A549 (cell line): ENCODE results near the gene ARHGAP10. TPM values are rescaled to one million over a fixed set of nuclear protein-coding genes. Genes with fewer than 3 reads are reported as not detected.

ENCODE experiments used
- ATAC-seq, 2 experiments: fragments of 200-7000 bp in 1 of 2; fragments of >200 bp in 1 of 2; cut with Nextera tagmentation in 1 of 2; cut with Tn5 transposase in 1 of 2; 3 replicates each; pipeline versions ENCODE4 v1.8.0 to v1.9.1; 2018 to 2020; ENCODE audit warnings: mild to moderate bottlenecking in 1 of 2, moderate library complexity in 1 of 2
- CTCF ChIA-PET: fragments of 300-600 bp; sonication (Branson Sonifier 250); formaldehyde crosslinking; extraction: SDS; loops from one replicate; lab custom pipeline; 2021; ENCODE audit warnings: antibody characterized with exemption, inconsistent platforms; lab: Yijun Ruan, JAX
- POLR2A ChIA-PET: fragments of 350-600 bp; formaldehyde crosslinking; extraction: SDS; loops from one replicate; lab custom pipeline; 2021; ENCODE audit warnings: antibody characterized with exemption, inconsistent platforms; lab: Yijun Ruan, JAX
- DNase-seq, 2 experiments: peaks; one replicate each; pipeline versions ENCODE4 v3.0.0 to v3.0.0-alpha.2; 2011 to 2016; ENCODE audit warnings: low read depth in 1 of 2, low spot score in 1 of 2
- FAIRE-seq: peaks from 2 replicates; lab custom pipeline; 2011; peaks lifted over from hg19 to GRCh38; lab: Jason Lieb, UNC
- H3K27ac ChIP-seq, 2 experiments: fragments of >200 bp; sonication (Bioruptor Twin); formaldehyde crosslinking; 3 replicates each; pipeline ENCODE4 v1.5.1; 2016 to 2017
- H3K4me1 ChIP-seq: fragments of >200 bp; sonication (Bioruptor Twin); formaldehyde crosslinking; 3 replicates; pipeline ENCODE4 v1.6.1; 2016
- H3K4me2 ChIP-seq: fragments of >200 bp; sonication (Bioruptor Twin); formaldehyde crosslinking; 3 replicates; pipeline ENCODE4 v1.6.1; 2016
- H3K4me3 ChIP-seq: fragments of >200 bp; sonication (Bioruptor Twin); formaldehyde crosslinking; 3 replicates; pipeline ENCODE4 v1.5.1; 2016
- H3K9me3 ChIP-seq: fragments of >200 bp; sonication (Bioruptor Twin); formaldehyde crosslinking; 3 replicates; pipeline ENCODE4 v1.6.1; 2016
- BHLHE40 ChIP-seq: IDR thresholded peaks from 2 replicates; pipeline ENCODE4 v1.6.1; 2012; ENCODE audit warnings: low read depth, low read length, inconsistent platforms
- CBX2 ChIP-seq: fragments of 200-600 bp; sonication (generic); IDR thresholded peaks from 2 replicates; pipeline ENCODE4 v1.6.1; 2016; ENCODE audit warnings: low read depth, mild to moderate bottlenecking, borderline replicate concordance
- CHD4 ChIP-seq: fragments of 200-600 bp; sonication (generic); IDR thresholded peaks from 2 replicates; pipeline ENCODE4 v1.6.1; 2016; ENCODE audit warnings: antibody characterized with exemption, mild to moderate bottlenecking, borderline replicate concordance
- CTCF ChIP-seq: fragments of >200 bp; sonication (Bioruptor Twin); formaldehyde crosslinking; IDR thresholded peaks from 3 replicates; pipeline ENCODE4 v1.5.1; 2016
- EHF ChIP-seq: fragments of 250-450 bp; sonication (Bioruptor Pico); IDR thresholded peaks from 2 replicates; pipeline ENCODE4 v1.5.0; 2020; ENCODE audit warnings: mild to moderate bottlenecking
- EHMT2 ChIP-seq: fragments of 200-600 bp; sonication (generic); IDR thresholded peaks from 2 replicates; pipeline ENCODE4 v1.6.1; 2016; ENCODE audit warnings: antibody characterized with exemption, low read depth, mild to moderate bottlenecking, moderate library complexity
- GATA3 ChIP-seq: IDR thresholded peaks from 2 replicates; pipeline ENCODE4 v1.6.1; 2012; ENCODE audit warnings: borderline replicate concordance
- HDAC2 ChIP-seq: fragments of 200-600 bp; sonication (generic); IDR thresholded peaks from 2 replicates; pipeline ENCODE4 v1.6.1; 2016
- HEYL ChIP-seq: fragments of 250-450 bp; sonication (Bioruptor Pico); IDR thresholded peaks from 2 replicates; pipeline ENCODE4 v1.8.0; 2021; ENCODE audit warnings: mild to moderate bottlenecking, moderate library complexity
- HOXB5 ChIP-seq: fragments of 250-450 bp; sonication (Bioruptor Pico); IDR thresholded peaks from 2 replicates; pipeline ENCODE4 v1.5.0; 2020; ENCODE audit warnings: mild to moderate bottlenecking, moderate library complexity
- KDM5A ChIP-seq: fragments of 200-600 bp; sonication (generic); IDR thresholded peaks from 2 replicates; pipeline ENCODE4 v1.6.1; 2016; ENCODE audit warnings: antibody characterized with exemption, mild to moderate bottlenecking
- MYC ChIP-seq: IDR thresholded peaks from 2 replicates; pipeline ENCODE4 v1.6.1; 2012; ENCODE audit warnings: mild to moderate bottlenecking, inconsistent platforms, low read length, improper control_type of control experiment, borderline replicate concordance
- NFE2L2 ChIP-seq: fragments of 150-350 bp; conservative IDR thresholded peaks from 2 replicates; pipeline ENCODE4 v1.6.1; 2014; ENCODE audit warnings: low read length
- NR3C1 ChIP-seq: fragments of >200 bp; sonication (Bioruptor Twin); formaldehyde crosslinking; IDR thresholded peaks from 3 replicates; pipeline ENCODE4 v1.6.1; 2017
- PBX3 ChIP-seq: IDR thresholded peaks from 2 replicates; pipeline ENCODE4 v1.6.1; 2012
- POLR2A ChIP-seq: IDR thresholded peaks from 2 replicates; pipeline ENCODE4 v1.6.1; 2012; ENCODE audit warnings: mild to moderate bottlenecking, low read length
- POLR2AphosphoS2 ChIP-seq: conservative IDR thresholded peaks from 2 replicates; pipeline ENCODE4 v1.6.1; 2012; ENCODE audit warnings: low read length, improper control_type of control experiment, inconsistent platforms
- RARB ChIP-seq: fragments of 250-450 bp; sonication (Bioruptor Pico); IDR thresholded peaks from 2 replicates; pipeline ENCODE4 v1.8.0; 2021; ENCODE audit warnings: mild to moderate bottlenecking, moderate library complexity
- RFX5 ChIP-seq: fragments of 450-650 bp; IDR thresholded peaks from 2 replicates; pipeline ENCODE4 v1.7.1; 2014; ENCODE audit warnings: antibody characterized with exemption, mild to moderate bottlenecking, moderate library complexity
- SMC3 ChIP-seq: fragments of >200 bp; sonication (Bioruptor Twin); formaldehyde crosslinking; IDR thresholded peaks from 3 replicates; pipeline ENCODE4 v1.6.1; 2018; ENCODE audit warnings: inconsistent platforms
- TFCP2L1 ChIP-seq: fragments of 250-450 bp; sonication (Bioruptor Pico); IDR thresholded peaks from 2 replicates; pipeline ENCODE4 v1.5.0; 2021; ENCODE audit warnings: mild to moderate bottlenecking
- ZFP36 ChIP-seq: fragments of 450-650 bp; IDR thresholded peaks from 2 replicates; pipeline ENCODE4 v1.6.1; 2014; ENCODE audit warnings: borderline replicate concordance; ENCODE audit not compliant: partially characterized antibody
- ZSCAN20 ChIP-seq: fragments of 250-450 bp; sonication (Bioruptor Pico); IDR thresholded peaks from 2 replicates; pipeline ENCODE4 v1.8.0; 2022; ENCODE audit warnings: mild to moderate bottlenecking, moderate library complexity
- WGBS: methylation state at CpG from one replicate; pipeline ENCODE4 v1.1.6; 2017; ENCODE audit errors: missing lambda C conversion rate; 5-methylcytosine and 5-hydroxymethylcytosine counted together
- polyA plus RNA-seq, 4 experiments: library from polyadenylated mRNA; depleted of rRNA in 3 of 4; stranded (reverse); fragments of >200 nt; fragmentation: RNase III in 1 of 4; extraction: RNeasy Plus Mini Kit Qiagen cat#74134 plus additional on column Dnase treatment in 1 of 4; gene quantifications; 2 replicates in 3 of 4; 3 replicates in 1 of 4; pipeline ENCODE4 v1.2.3, GENCODE V29; 2011 to 2017
- TF ChIP-seq, protein P1 (sequence below): fragments of >200 bp; sonication (Bioruptor Twin); formaldehyde crosslinking; IDR thresholded peaks from 2 replicates; pipeline ENCODE4 v1.6.1; 2016
- TF ChIP-seq, protein P2 (sequence below): fragments of 150-350 bp; IDR thresholded peaks from 2 replicates; pipeline ENCODE4 v1.6.1; 2014; ENCODE audit warnings: low read depth, mild to moderate bottlenecking, low read length
- TF ChIP-seq, protein P3 (sequence below): IDR thresholded peaks from 2 replicates; pipeline ENCODE4 v1.6.1; 2012
- TF ChIP-seq, protein P4 (sequence below): IDR thresholded peaks from 2 replicates; pipeline ENCODE4 v1.6.1; 2012; ENCODE audit warnings: low read depth, borderline replicate concordance

The ARHGAP10 gene
- polyA plus RNA-seq, 2 of the 4 experiments (the other 2 are of a cell fraction) = 7.0 to 7.2 TPM

- CTCF ChIA-PET = no interaction called here
- no peaks in the 10 kb centered on the region for H3K4me1 ChIP-seq
- H3K4me3 ChIP-seq = no peak overlapping the region
- FAIRE-seq (no peak), ATAC-seq (no peak), DNase-seq (no peak)
- TF ChIP-seq POLR2AphosphoS2 (no peak), ZSCAN20 (CRISPR knock-in tag) (no peak)
- H3K9me3 ChIP-seq = no peaks in the 10 kb centered on the region
- 76% methylated on average over 5 of the region's 5 CpGs for WGBS
- no peak overlapping the region for H3K4me2 ChIP-seq
- H3K27ac ChIP-seq = no peak overlapping the region
- POLR2A ChIA-PET = no interaction called here
These were observed 333.2 kb downstream of the ARHGAP10 start for GRCh38 chr4:148065075-148065474.

- DNase-seq (no peak), ATAC-seq (no peak), FAIRE-seq (no peak)
- H3K9me3 ChIP-seq = no peaks in the 10 kb centered on the region
- CTCF ChIA-PET = interaction anchor here (1.0 kb wide), 1 partner anchor 26 kb away, joined by 3 read pairs; no protein-coding TSS in a partner anchor
- no peak overlapping the region for H3K27ac ChIP-seq
- no peak for TF ChIP-seq ZFP36
- no peak for TF ChIP-seq BHLHE40
- TF ChIP-seq, protein P1, sequence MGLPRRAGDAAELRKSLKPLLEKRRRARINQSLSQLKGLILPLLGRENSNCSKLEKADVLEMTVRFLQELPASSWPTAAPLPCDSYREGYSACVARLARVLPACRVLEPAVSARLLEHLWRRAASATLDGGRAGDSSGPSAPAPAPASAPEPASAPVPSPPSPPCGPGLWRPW = no peak
- no peak for TF ChIP-seq NFE2L2
- TF ChIP-seq HDAC2 = no peak
- TF ChIP-seq RARB = no peak
- no peak for TF ChIP-seq SMC3
- TF ChIP-seq POLR2A = no peak
- TF ChIP-seq RFX5 = no peak
- TF ChIP-seq, protein P2, sequence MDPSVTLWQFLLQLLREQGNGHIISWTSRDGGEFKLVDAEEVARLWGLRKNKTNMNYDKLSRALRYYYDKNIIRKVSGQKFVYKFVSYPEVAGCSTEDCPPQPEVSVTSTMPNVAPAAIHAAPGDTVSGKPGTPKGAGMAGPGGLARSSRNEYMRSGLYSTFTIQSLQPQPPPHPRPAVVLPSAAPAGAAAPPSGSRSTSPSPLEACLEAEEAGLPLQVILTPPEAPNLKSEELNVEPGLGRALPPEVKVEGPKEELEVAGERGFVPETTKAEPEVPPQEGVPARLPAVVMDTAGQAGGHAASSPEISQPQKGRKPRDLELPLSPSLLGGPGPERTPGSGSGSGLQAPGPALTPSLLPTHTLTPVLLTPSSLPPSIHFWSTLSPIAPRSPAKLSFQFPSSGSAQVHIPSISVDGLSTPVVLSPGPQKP = no peak
- TF ChIP-seq KDM5A = no peak
- TF ChIP-seq, protein P3, sequence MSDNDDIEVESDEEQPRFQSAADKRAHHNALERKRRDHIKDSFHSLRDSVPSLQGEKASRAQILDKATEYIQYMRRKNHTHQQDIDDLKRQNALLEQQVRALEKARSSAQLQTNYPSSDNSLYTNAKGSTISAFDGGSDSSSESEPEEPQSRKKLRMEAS = no peak
- no peak for TF ChIP-seq EHF (CRISPR knock-in tag)
- no peak for TF ChIP-seq NR3C1
- no peak for TF ChIP-seq HEYL (CRISPR knock-in tag)
- WGBS = 92% methylated on average over 6 of the region's 6 CpGs
- no peak overlapping the region for H3K4me3 ChIP-seq
- POLR2A ChIA-PET = no interaction called here
- H3K4me1 ChIP-seq = no peaks in the 10 kb centered on the region
- H3K4me2 ChIP-seq = no peak overlapping the region
These were observed 335.5 kb downstream of the ARHGAP10 start for GRCh38 chr4:148067301-148067916.

DNA sequence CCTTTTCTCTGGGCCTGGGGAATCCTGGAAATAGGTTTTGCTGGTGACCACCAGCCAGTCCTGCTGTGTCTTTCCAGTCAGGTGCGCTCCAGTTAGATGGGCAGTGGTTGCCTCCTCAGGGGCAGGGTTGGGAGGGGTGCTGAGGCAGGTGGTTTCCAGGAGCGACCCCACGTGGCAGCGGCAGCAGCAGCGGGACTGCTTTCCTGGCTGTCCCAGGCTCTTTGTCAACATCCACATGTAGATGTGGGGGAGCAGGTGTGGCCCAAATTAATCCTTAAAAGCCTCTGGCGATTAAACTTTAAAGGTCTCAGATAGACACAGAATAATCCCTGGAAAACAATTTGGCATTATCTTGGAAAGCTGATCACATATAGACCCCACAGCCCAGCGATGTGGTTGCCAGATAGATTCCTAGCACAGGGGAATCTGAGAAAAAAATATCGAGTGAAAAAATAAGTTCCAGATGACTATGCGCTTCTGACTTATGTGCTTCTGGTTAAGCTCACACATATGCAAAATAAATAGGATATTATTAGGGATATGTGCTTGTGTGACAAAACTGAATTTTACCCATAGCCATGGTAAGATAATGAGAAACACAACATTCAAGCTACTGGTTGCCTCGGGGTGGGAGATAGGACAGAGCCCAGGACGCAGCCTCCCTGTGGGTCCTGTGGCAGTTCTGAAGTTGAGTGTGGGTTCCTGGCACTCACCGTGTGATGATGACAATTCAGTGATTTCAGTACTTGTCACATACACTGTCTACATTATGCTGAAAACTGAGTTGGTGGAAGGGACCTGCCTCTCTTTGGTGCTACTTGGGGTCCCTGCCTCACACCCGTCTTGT, 336.4 kb downstream of the ARHGAP10 start:
- ATAC-seq = no peak
- TF ChIP-seq, protein P4, sequence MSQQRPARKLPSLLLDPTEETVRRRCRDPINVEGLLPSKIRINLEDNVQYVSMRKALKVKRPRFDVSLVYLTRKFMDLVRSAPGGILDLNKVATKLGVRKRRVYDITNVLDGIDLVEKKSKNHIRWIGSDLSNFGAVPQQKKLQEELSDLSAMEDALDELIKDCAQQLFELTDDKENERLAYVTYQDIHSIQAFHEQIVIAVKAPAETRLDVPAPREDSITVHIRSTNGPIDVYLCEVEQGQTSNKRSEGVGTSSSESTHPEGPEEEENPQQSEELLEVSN = no peak
- TF ChIP-seq MYC (no peak), CTCF (no peak), POLR2AphosphoS2 (no peak), HOXB5 (no peak), GATA3 (no peak), PBX3 (no peak), CHD4 (no peak), HEYL (CRISPR knock-in tag) (no peak), CBX2 (no peak), EHMT2 (no peak), TFCP2L1 (no peak)

More for the DNA sequence above, 336.4 kb downstream of the ARHGAP10 start:
- Histone ChIP-seq H3K4me2 (no peak overlapping the region), H3K27ac (no peak overlapping the region), H3K9me3 (no peaks in the 10 kb centered on the region), H3K4me3 (no peak overlapping the region), H3K4me1 (no peaks in the 10 kb centered on the region)
- DNase-seq (no peak), FAIRE-seq (no peak)
- WGBS = 85% methylated on average over 10 of the region's 13 CpGs
- CTCF ChIA-PET = no interaction called here
- POLR2A ChIA-PET = no interaction called here
